Islet of Langerhans (tissue), 1 donor: ENCODE measurements around the gene ZCCHC18.
"Not testable (repeated sequence)": the region's sequence is repeated elsewhere in the genome, so short reads cannot be mapped to it uniquely, and the experiment has no call there.

Experiments used
- FAIRE-seq: peaks from one replicate; lab custom pipeline; 2011; peaks lifted over from hg19 to GRCh38; lab: Jason Lieb, UNC

Gene ZCCHC18

DNA sequence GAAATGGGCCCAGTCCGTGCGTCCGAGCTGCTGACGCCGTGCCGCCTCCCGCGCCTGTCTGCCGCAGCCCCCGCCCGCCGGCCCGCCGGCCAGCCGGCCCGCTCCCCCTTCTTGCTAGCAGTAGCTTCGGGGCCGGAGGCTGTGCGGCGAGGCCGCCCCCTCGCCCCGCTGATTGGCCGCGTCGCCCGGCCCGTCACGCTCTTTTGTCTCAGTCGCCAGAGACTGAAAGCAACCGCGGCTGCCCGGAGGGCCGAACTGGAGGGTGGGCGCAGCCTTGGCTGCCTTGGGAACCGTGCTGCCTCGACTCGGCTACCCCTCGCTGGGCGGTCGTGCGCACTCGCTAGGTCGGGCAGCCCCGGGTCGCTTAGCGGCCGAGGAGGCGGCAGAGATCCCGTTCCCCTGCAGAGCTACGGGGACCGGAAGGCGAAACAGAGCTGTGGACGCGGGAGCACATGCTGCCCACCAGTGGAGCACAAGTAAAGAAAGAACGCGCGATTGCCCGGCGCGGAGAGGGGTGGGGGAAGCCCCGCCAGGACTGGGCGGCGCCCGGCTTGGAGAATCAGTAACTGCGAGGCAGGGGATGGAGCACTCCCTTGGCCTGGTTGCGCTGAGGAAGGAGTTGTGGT, at the start of gene ZCCHC18:
TSS of gene ZCCHC18 (plus strand) at position 198 of the 626 bp plus-strand sequence. CDS start 1,589 bp downstream, outside the sequence.
- no peak for FAIRE-seq

DNA sequence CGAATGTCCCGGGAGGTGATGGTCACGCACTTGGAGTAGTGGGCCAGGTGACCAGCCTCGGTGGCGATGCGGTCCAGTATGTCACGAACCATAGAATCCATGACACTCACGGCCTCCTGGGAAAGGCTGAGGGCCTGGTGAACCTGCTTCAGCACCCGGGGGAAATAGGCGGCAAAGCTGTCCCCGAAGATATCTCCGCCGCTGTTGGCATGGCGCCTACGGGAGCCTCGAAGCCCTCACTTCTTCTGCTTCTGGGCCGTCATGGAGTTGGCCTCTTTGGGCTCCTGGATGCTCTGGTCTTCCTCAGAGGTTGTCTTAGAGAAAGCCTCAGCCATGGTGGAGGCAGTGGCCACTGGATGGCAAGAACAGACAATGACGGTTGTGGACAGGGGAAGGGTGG, 49.7 kb upstream of the ZCCHC18 start:
- not testable (repeated sequence) for FAIRE-seq

DNA sequence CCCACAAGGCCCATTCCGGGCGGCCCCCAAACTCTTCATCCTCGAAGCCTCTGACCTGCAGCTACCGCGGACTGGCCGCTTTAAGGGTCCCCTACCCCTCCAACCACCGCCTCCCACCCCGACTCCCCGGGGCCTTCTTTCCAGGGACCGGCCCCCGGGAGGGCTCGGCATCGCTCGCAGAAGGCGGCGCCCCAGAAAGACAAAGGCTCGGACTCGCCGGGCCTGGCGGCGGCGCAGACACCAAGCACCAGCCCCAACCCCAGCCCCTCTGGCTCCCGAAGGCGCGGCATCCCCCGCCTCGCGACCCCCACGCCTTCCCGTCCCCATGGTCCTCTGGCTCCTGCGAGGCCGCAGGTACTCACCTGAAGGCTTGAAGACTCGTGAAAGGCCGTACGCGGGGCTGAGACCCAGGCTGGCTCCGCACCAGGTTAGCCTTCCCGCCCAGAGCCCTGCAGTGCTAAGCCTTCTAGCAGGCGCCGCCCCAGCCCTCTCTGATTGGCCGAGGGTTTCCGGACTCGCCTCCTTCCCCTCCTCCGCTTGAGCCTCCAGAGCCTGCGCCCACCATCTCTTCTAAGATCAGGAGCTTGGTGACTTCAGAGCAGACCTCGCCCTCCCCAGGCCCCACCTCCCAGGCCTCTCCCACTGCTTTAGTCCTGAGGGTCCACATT, 36.4 kb upstream of the ZCCHC18 start, which contains the start of gene TMSB15C:
TSS of gene TMSB15C (minus strand) at position 459 of the 668 bp plus-strand sequence.
- not testable (repeated sequence) for FAIRE-seq

DNA sequence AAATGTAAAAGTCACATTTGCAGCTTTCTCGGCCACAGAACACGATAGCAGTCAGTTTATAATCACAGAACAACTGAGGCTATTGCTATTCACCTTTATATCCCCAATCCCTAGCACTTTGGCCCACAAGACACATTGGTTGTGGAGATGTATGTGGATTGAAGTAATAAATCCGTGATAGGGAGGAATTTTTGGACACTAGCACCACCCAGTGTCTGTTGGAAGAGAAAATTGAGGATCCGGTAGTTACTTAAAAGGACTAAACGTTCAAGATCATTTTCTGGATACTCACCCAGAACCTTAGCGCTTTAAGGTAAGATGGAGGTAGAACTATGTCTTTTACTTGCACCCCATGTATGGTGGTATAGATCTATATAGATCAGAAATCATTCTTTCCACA, 34.5 kb upstream of the ZCCHC18 start:
- FAIRE-seq = not testable (repeated sequence)

DNA sequence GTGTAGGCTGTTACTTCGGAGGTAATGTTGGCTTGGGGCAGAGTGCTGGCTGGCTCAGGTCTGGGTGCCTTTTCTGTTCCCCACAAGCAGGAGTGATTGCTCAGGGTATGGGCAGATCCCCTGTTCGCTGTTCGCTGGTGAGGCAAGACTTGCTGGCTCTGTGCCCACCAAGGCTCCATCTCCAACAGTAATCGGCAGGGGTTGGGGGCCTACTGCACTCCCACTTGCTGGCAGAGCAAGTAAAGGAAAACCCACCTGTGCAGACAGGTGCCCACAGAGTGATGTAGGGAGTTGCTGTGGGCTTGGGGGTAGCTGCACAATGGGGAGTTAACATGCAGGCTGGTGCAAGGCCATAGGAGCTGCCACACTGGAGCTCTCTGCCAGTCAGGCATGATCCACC, 28.3 kb upstream of the ZCCHC18 start:
- FAIRE-seq = no peak

DNA sequence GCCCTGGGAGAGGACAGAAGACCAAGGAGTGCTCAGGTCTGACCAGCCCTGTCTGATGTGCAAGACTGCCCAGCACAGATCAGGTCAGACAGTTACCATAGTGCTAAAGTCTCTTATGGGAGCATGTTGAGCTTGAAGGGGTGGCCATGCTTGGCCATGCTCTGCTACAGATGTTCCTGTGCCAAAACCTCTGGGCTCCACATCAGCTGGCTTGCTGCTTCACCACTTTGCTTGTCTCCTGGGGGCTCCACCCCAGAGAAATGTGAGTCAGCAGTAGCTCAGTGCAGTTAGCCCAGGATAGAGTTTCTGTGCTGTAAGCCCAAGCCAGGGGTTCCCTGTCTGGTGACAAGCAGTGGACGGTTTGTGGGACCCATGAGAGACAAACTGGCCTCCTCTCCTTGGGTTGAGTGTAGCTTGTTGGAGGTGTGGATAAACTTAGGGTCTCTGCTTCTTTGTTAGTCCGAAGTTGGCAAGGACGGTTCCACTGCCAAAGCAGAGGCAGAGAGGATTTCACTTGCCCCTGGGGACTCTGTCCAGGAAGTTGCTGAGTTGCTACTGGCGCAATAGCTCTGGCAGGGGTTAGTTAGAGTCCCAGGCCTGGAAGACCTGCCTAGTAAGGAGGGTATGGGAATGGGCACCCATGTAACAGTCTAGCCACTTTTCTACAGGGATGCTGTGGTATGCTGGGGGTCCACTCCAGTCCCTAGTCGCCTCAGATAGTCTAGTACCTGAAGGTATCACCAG, 27.6 kb upstream of the ZCCHC18 start:
- no peak for FAIRE-seq

DNA sequence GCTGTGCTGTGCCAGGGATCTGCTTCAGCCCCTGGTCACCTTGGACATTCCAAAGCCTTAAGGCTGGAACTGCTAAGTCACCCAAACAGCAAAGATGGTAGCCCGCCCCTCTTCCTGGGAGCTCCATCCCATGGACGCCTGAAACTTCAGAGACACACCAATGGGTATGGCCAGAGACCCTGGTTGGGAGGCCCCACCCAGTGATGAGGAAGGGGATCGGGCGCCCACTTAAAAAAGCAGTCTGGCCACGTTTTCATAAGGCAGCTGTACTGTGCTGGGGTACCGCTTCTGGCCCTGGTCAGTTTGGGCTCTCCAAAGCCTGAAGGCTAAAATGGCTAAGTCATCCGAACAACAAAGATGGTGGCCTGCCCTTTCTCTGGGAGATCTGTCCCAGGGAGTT, 26.8 kb upstream of the ZCCHC18 start:
- no peak for FAIRE-seq

DNA sequence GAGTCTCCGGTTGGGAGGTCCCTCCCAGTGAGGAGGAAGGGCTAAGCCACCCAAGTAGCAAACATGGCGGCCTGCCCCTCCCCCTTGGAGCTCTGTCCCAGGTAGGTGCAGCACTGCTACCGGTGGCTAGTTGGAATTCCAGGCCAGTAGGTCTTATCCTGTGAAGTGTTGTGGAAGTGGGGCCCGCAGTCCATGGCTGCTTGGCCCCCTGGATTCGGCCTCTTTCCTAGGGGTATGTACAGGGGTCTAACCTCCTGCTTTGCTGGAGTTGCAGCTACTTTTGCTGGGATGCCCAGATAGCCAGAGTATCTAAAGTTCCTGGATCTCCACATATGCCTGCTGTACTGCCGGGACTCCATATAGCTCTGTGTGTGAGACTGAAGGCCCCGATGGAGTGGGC, 26.4 kb upstream of the ZCCHC18 start:
- no peak for FAIRE-seq

DNA sequence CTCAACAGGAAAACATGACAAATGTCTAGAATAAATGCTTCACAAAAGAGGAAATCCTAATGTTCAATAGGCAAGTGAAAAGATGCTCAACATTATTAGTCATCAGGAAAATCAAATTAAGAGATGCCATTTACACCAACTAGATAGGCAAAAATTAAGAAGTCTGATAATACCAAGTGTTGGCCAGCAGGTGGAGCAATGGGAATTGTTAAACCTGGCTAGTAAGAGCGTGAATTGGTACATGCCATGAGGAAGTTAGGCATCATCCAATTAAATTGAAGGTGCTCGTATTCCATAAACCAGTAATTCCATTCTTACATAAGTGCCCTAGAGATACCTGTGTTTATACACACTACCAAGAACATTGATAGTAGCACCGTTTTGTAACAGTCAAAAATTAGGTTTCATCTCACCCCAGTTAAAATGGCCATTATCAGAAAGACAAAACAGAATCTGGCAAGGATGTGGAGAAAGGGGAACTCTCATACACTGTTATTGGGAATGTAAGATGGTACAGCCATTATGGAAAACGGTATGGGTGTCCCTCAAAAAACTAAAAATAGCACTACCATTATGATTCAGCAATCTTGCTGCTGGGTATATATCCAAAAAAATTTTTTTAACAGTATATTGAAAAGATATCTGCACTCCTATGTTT, 14.0 kb upstream of the ZCCHC18 start:
- FAIRE-seq = peak; percentile 99

DNA sequence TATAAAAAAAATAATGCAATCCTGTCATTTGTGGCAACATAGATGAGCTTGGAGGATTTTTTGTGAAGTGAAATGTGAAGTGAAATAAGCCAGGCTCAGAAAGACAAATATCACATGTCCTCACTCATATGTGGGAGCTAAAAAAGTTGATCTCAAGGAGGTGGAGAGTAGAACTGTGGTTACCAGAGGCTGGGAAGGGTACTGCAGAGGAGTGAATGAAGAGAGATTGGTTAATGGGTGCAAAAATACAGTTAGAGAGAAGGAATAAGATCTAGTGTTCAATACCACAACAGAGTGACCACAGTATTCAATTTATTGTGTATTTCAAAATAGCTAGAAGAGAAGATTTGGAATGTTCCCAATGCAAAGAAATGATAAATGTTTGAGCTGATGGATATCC, 13.4 kb upstream of the ZCCHC18 start:
- FAIRE-seq = peak; percentile 99

DNA sequence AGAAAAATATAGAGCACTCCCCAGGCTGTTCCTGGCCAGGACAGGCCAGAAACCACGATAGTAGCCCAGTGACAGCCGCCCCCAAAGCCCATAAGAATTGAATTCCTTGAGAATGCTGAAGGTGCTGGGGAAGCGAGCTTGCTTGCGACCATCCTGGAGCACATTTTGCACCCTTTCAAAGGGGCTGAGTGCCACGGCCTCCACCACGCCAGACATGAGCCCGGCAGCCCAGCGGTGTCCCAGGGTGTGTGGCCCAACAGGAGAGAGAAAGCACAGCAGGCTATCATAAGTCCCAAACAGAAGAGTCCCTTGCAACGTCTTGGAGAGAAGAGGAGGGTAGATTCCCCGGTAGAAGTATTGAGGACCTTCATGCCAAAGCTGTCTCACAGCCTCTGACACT, 7.6 kb upstream of the ZCCHC18 start:
- FAIRE-seq = no peak

DNA sequence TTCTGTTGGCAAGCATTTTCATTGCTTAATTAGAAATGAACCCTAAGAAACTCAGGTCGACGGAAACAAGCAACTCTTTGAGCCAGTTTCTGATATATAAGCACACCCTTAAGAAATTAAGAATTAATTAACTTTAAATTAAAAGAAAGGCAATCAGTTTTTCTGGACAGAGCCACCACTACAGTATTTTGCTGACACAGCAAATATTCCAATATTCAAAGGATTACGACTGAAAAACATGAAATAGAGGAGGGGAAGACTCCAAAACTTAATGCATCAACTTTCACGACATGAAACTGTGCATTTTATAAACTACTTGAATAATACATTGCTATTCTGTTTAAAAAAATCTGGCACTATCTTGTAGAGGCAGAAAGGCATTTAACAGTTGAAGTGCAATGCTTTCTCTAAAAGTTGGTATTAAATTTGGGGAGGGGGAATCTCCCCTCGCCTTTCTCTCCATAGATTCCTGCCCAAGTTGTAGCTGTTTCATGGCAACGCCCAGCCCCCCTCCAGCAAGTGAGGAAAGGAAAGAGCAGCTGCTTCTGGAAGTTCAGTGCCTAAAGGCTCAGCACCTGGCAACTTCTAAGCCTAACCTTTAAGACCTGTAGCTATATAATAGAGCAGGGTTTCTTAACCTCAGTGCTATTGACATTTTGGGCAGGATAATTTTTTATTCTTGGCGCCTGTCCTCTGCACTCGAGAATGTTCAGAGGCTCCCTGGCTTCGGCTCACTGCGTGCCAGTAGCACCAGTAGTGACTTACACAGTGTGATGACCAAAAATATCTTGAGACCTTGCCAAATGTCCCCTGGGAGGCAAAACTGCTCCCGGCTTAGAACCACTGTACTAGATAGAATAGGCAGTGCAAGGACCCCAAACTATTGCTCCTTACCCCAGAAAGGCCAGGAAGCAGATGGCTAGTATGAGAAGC, 6.7 kb upstream of the ZCCHC18 start:
- no peak for FAIRE-seq

DNA sequence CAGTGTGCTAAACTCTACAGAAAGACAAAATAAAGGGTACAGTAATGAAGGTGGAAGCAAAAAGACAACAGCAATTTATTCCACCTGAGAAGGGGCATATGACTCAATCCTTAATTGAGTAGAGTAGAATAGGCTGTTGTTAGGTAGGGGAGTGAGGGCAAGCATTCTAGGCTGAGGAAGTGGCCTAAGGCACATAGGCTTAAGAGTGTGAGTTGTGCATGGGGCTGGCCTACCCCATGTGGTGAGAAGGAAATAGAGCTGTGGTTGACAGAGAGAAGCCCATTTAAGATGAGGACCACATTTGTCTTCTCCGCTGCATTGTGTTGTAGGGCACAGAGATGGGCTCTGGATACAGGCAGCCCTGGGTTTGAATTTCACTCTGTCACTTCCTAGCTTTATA, 3.4 kb upstream of the ZCCHC18 start:
- no peak for FAIRE-seq

DNA sequence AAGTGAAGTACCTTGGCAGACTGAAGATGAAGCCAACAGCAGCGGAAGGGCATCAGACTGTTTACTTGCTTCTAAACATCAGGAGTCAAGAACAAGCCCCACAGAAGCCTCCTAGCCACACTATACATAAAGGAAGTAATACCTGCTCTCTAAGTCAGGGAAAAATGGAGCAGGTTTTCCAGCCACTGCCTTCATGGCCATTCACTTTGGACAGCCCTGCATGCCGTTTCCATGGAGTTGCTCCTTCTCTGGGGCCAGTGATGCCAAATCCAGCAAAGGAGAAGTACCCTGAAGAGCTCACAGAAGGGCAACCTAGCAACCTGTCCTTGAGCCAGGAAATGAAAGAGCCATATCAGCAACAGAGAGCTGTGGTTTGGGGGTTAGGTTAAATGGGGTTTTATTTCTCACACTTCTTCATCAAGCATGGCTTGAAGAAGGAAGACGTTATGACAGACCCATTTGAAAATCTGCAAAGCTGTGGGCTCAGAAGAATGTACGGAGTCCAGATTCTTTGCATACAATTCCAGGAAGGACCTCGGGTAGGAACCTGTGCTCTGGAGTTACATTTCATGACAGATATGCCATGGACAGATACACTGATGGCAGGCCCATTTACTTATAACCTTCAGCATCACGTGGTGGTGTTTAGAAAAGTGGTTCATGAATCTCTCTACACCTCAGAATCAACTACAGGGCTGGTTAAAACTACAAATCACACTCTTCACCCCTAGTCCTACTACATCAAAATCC, 1.7 kb upstream of the ZCCHC18 start:
- peak; percentile 100 for FAIRE-seq

DNA sequence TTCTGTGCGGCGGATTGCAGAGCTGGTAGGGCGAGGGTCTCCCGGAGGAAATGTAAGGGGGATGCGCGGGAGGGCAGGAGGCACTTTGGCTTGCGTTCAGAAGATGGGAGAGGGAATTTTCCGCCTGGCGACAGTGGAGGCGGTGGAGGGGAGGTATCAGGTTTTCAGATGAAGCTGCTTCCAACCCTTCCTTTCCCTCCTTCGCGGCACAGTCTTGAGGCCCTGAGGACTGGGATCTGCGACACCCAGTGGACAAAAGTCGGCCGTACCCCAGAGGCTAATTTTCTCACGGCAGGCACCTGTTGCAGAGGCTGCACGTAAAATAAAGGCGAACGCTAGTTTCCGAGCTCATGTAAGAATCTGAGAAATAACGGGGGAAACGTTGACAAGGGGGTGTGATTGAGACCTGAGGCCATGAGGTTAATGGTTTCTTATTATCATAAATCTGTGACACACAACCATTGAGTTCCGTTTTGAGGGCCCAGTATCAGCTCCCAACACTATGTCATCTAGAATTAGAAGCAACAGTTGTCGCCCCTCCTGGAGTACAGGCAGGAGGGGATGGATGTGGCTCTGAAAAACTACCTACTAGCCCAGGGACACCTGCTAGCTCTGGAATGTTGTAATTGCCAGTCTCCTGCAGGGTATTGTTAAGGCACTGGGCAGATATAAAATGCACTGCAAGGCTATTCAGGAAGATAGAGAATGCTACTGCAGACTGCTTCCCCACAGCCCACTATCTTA, 1.1 kb downstream of the ZCCHC18 start:
- FAIRE-seq = no peak

DNA sequence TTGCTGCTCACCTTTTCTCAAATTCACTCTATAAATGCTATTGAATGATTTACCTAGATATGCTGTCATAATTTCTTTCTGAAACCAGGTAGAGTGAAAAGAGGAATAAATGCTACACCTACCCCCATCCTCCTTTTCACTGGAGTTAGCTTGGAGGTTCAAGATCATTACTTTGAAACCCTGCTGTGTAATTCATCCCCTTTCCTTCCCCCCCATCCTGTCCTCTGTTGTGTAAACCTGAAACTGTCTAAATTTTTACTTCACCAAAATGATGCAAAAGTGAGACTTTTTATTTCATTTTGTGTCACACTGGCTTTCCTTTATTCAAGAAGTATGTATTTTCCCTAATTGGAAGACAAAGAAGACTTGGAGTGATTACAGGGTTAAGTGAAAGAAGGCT, 5.4 kb downstream of the ZCCHC18 start:
- FAIRE-seq = no peak

DNA sequence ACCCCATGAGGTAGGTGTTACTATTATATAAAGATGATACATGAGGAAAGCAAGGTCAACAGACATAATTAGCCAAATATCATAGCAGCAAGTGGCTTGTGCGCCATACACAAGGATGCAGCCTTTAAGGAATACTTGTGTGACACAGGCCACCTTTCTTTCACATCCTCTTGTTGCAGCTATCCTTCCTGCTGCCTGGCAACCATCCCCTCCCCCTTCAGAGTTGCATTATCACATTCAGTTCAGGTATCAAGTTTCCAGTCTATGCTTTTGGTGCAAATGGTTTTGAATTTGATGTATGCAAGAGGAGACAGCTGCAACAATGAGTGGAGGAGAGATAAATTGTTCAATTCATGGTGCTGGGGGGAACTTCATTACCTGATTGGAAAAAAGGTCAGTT, 6.4 kb downstream of the ZCCHC18 start:
- no peak for FAIRE-seq

DNA sequence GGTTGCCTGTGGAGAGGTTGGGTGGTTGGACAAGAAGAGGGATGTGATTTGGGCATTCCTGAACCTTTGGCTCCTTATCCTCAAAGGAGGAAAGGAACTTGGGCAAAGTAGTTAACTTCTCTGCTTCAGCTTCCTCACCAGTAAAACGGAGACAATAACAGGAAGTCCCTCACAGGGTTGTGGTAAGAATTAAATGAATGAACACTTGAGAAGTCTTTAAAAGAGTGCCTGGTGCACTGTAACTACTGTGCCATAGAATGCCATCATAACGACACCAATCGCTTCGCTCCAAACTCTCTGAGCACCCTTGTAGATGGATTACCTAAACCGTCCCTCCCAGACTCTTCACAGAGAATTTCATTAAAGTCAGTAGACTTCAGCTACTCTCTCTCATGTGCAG, 10.5 kb downstream of the ZCCHC18 start:
- FAIRE-seq = no peak

DNA sequence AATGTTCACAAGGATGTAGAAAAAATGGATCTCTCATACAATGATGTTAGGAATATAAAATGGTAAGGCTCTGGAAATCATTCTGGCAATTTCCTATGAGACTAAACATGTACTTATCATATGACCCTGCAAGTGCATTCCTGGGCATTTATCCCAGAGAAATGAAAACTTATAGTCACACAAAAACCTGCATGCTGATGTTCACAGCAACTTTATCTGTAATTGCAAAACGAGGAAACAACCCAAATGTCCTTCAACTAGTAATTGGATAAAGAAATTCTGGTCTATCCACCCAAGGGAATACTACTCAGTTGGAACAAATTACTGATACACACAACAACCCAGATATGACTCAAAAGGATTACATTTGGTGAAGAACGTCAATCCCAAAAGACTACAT, 14.5 kb downstream of the ZCCHC18 start:
- FAIRE-seq = no peak

DNA sequence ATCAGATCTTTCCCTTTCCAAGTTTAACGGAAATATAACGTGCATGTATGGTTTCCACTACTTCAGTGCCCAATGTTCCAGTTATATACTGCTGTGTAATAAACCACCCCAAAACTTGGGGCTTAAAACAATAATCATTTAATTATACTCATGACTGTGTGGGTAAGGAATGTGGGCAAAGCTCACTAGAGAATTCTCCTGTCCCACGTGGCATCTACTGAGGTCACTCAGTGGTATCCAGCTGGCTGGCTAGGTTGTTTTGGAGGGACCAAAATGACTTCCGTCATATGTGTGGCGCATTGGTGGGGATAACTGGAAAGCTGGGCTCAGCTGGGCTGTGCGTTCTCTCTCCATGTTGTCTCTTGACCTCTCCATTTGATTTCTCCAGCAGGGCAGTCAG, 18.5 kb downstream of the ZCCHC18 start:
- no peak for FAIRE-seq
